CD14-positive monocyte (primary cell): ENCODE results near the gene EME2. TPM values are rescaled to one million over a fixed set of nuclear protein-coding genes. Genes with fewer than 3 reads are reported as not detected.
A peak's percentile ranks its signal among the peaks of the same experiment; 100 is the strongest.

Experiments used
- DNase-seq, 3 donors: peaks; one replicate each; pipeline ENCODE4 v3.0.0-alpha.2; 2011 to 2022
- H2AFZ ChIP-seq: 2 replicates; pipeline ENCODE4 v1.6.0; 2012; ENCODE audit warnings: mild to moderate bottlenecking, low read depth, low read length, inconsistent platforms; ENCODE audit not compliant: insufficient read depth, poor library complexity, severe bottlenecking
- H3K27ac ChIP-seq, 2 donors: 1 replicate in 1 of 2; 2 replicates in 1 of 2; pipeline ENCODE4 v1.5.1; 2012 to 2013; ENCODE audit warnings: low read length in 2 of 2, control low read depth in 1 of 2, inconsistent platforms in 1 of 2, low read depth in 1 of 2, mild to moderate bottlenecking in 1 of 2
- H3K27me3 ChIP-seq, 2 donors: one replicate each; pipeline versions ENCODE4 v1.6.0 to v1.6.1; 2011 to 2013; ENCODE audit warnings: low read length in 2 of 2; ENCODE audit not compliant: control insufficient read depth in 2 of 2, insufficient read depth in 2 of 2
- H3K36me3 ChIP-seq, 2 donors: replicated peaks in 1 of 2; 1 replicate in 1 of 2; 2 replicates in 1 of 2; pipeline versions ENCODE4 v1.5.1 to v1.6.1; 2012 to 2013; ENCODE audit warnings: low read length in 2 of 2, control low read depth in 1 of 2, inconsistent platforms in 1 of 2, mild to moderate bottlenecking in 1 of 2; ENCODE audit not compliant: insufficient read depth in 2 of 2, control insufficient read depth in 1 of 2
- H3K4me1 ChIP-seq, 2 donors: 1 replicate in 1 of 2; 2 replicates in 1 of 2; pipeline versions ENCODE4 v1.5.1 to v1.6.1; 2012 to 2013; ENCODE audit warnings: low read length in 2 of 2, control low read depth in 1 of 2, inconsistent platforms in 1 of 2, mild to moderate bottlenecking in 1 of 2, moderate library complexity in 1 of 2; ENCODE audit not compliant: insufficient read depth in 2 of 2, control insufficient read depth in 1 of 2
- H3K4me2 ChIP-seq: replicated peaks from 2 replicates; pipeline ENCODE3; 2012; ENCODE audit warnings: low read length, moderate library complexity, mild to moderate bottlenecking; ENCODE audit not compliant: poor library complexity, severe bottlenecking; ENCODE audit errors: extremely low read depth
- H3K4me3 ChIP-seq, 3 experiments: fragments of 200-600 bp in 1 of 3; sonication (generic) in 1 of 3; replicated peaks in 1 of 3; 1 replicate in 2 of 3; 2 replicates in 1 of 3; pipeline ENCODE4 v1.5.1; 2011 to 2013; ENCODE audit warnings: low read length in 3 of 3, mild to moderate bottlenecking in 3 of 3, control low read depth in 2 of 3, low read depth in 2 of 3, inconsistent platforms in 1 of 3, moderate library complexity in 1 of 3
- H3K79me2 ChIP-seq: 2 replicates; pipeline ENCODE4 v1.6.0; 2012; ENCODE audit warnings: mild to moderate bottlenecking, control low read depth, inconsistent platforms, low read length, moderate library complexity; ENCODE audit not compliant: insufficient read depth
- H3K9ac ChIP-seq: 2 replicates; pipeline ENCODE4 v1.6.0; 2017; ENCODE audit warnings: low read length, mild to moderate bottlenecking; ENCODE audit not compliant: insufficient read depth, poor library complexity, severe bottlenecking
- H3K9me3 ChIP-seq, 2 donors: replicated peaks in 1 of 2; 1 replicate in 1 of 2; 2 replicates in 1 of 2; pipeline versions ENCODE4 v1.5.1 to v1.6.1; 2012 to 2013; ENCODE audit warnings: low read length in 2 of 2, control low read depth in 1 of 2; ENCODE audit not compliant: control insufficient read depth in 1 of 2, insufficient read depth in 1 of 2
- H4K20me1 ChIP-seq: 2 replicates; pipeline ENCODE4 v1.6.0; 2012; ENCODE audit warnings: mild to moderate bottlenecking, low read length, control low read depth, moderate library complexity; ENCODE audit not compliant: insufficient read depth
- H3K27ac Mint-ChIP-seq, 7 donors: one replicate each; pipeline ENCODE4 v1.8.0; 2020; ENCODE audit warnings: mild to moderate bottlenecking in 7 of 7, mixed read lengths in 7 of 7, moderate library complexity in 6 of 7, inconsistent platforms in 2 of 7
- H3K27me3 Mint-ChIP-seq, 3 donors: one replicate each; pipeline ENCODE4 v1.8.0; 2021 to 2022; ENCODE audit warnings: low read depth in 3 of 3, mild to moderate bottlenecking in 3 of 3, mixed read lengths in 3 of 3, moderate library complexity in 3 of 3, inconsistent platforms in 1 of 3
- H3K36me3 Mint-ChIP-seq, 2 donors: one replicate each; pipeline ENCODE4 v1.8.0; 2020; ENCODE audit warnings: mixed read lengths in 2 of 2, inconsistent platforms in 1 of 2, mild to moderate bottlenecking in 1 of 2
- H3K4me1 Mint-ChIP-seq: one replicate; pipeline ENCODE4 v1.8.0; 2020; ENCODE audit warnings: mild to moderate bottlenecking, mixed read lengths
- H3K4me3 Mint-ChIP-seq, 2 donors: one replicate each; pipeline ENCODE4 v1.8.0; 2020; ENCODE audit warnings: mild to moderate bottlenecking in 2 of 2, mixed read lengths in 2 of 2, moderate library complexity in 1 of 2
- H3K9me3 Mint-ChIP-seq, 7 donors: one replicate each; pipeline ENCODE4 v1.8.0; 2020 to 2022; ENCODE audit warnings: mixed read lengths in 7 of 7, mild to moderate bottlenecking in 6 of 7, moderate library complexity in 6 of 7, inconsistent platforms in 2 of 7
- WGBS: methylation state at CpG from one replicate; pipeline ENCODE4 v1.1.5; 2013; ENCODE audit warnings: missing lambda C conversion rate; ENCODE audit not compliant: insufficient coverage; 5-methylcytosine and 5-hydroxymethylcytosine counted together
- intact Hi-C, 2 donors: fragments of 100-400 bp; cut with micrococcal nuclease; formaldehyde crosslinking; loops; one replicate each; pipeline versions ENCODE4 v1.15.0 to v1.15.1; 2023
- polyA plus RNA-seq, 3 donors: library from polyadenylated mRNA; depleted of rRNA in 1 of 3; unstranded in 2 of 3; stranded (reverse) in 1 of 3; fragments of 300-500 nt in 2 of 3; fragments of >200 nt in 1 of 3; fragmentation: Illumina TruSeq in 2 of 3; gene quantifications; 1 replicate in 2 of 3; 2 replicates in 1 of 3; pipeline ENCODE4 v1.2.3, GENCODE V29; 2012 to 2021
- TF ChIP-seq, protein P1 (sequence below): fragments of 200-600 bp; IDR thresholded peaks from one replicate; pipeline ENCODE4 v1.8.0; 2022; ENCODE audit warnings: antibody characterized with exemption, mild to moderate bottlenecking

The EME2 gene
- polyA plus RNA-seq, 3 donors: 0.26 to 36.6 (median 0.48) TPM

DNA sequence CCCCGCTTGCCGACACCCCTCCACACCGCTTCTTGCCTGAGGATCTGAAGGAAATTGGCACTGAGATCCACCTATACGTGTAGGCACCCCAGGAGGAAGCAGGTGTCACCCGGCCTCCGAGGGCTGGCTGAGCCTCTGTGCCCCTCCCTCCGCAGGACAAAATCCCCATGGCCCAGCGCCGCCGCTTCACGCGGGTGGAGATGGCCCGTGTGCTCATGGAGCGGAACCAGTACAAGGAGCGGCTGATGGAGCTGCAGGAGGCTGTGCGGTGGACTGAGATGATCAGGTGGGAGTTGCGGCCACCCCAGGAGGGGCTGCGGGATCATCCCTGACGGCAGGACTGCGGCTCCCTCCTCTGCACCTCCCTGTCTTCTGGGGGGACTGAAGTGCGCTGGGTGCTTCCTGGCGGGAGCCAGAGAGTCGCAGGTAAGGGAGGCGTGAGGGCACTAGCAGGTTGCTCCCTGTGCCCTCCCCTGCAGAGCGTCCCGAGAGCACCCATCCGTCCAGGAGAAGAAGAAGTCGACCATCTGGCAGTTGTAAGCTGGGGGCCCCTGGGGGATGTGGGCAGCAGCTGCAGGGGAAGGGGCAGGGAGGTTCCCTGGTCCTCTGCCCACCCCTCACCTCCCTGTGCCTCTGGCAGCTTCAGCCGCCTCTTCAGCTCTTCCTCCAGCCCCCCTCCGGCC lies 10.3 kb upstream of the EME2 start:
- Histone ChIP-seq H3K79me2 (no peaks in the 10 kb centered on the region), H3K27ac (no peak overlapping the region), H3K9ac (no peak overlapping the region), H3K36me3 (peaks cover 91 to 95% of the 10 kb centered on the region in 2 donors), H2AFZ (no peak overlapping the region), H3K27me3 (no peaks in the 10 kb centered on the region), H3K4me1 (no peaks in the 10 kb centered on the region), H3K4me3 (no peak overlapping the region), H3K9me3 (no peaks in the 10 kb centered on the region), H4K20me1 (peaks cover 14% of the 10 kb centered on the region), H3K4me2 (no peak overlapping the region)
- intact Hi-C loops: no loop called here
- Mint-ChIP-seq H3K27ac (no peak overlapping the region), H3K4me1 (no peaks in the 10 kb centered on the region), H3K4me3 (no peak overlapping the region), H3K9me3 (peaks cover 0 to 2% (median 0%) of the 10 kb centered on the region in 7 donors), H3K36me3 (peaks cover 46 to 83% of the 10 kb centered on the region in 2 donors), H3K27me3 (peaks cover 0 to 3% (median 2%) of the 10 kb centered on the region in 3 donors)
- TF ChIP-seq, protein P1, sequence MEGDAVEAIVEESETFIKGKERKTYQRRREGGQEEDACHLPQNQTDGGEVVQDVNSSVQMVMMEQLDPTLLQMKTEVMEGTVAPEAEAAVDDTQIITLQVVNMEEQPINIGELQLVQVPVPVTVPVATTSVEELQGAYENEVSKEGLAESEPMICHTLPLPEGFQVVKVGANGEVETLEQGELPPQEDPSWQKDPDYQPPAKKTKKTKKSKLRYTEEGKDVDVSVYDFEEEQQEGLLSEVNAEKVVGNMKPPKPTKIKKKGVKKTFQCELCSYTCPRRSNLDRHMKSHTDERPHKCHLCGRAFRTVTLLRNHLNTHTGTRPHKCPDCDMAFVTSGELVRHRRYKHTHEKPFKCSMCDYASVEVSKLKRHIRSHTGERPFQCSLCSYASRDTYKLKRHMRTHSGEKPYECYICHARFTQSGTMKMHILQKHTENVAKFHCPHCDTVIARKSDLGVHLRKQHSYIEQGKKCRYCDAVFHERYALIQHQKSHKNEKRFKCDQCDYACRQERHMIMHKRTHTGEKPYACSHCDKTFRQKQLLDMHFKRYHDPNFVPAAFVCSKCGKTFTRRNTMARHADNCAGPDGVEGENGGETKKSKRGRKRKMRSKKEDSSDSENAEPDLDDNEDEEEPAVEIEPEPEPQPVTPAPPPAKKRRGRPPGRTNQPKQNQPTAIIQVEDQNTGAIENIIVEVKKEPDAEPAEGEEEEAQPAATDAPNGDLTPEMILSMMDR: no peak
- WGBS: 91% methylated on average over 19 of the region's 30 CpGs
- DNase-seq: no peak

DNA sequence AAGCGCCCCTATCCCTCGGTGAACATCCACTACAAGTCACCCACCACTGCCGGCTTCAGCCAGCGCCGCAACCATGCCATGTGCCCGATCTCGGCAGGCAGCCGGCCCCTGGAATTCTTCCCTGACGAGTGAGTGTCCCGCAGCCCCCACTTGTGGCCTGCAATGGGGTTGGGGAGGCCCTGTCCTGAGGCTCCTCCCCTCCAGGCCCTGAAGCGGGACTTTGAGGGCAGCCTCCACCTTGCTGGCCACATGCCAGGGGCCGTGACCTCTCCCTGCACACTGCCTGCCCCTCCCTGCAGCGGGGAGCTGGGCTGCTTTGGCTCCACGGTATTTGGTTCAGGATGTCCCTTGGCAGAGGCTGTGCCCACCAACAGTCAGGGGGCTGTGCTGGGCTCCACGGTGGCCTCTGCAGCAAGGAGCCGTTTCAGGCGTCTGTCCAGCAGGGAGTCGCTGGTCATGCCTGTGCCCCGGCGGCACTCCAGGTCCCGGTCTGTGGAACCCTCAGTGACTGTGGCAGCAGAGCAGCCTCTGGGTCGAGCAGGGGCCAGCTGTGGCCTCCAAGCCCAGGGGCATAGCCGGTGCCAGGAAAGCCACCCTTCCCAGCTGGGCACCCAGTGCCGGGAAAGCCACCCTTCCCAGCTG lies 9.6 kb upstream of the EME2 start:
- intact Hi-C loops: no loop called here
- Mint-ChIP-seq H3K9me3 (peaks cover 0 to 2% (median 0%) of the 10 kb centered on the region in 7 donors), H3K27ac (peak overlapping the region in 1 of 7 donors; percentile 26), H3K4me1 (no peaks in the 10 kb centered on the region), H3K36me3 (peaks cover 49 to 85% of the 10 kb centered on the region in 2 donors), H3K4me3 (no peak overlapping the region), H3K27me3 (peaks cover 0 to 3% (median 2%) of the 10 kb centered on the region in 3 donors)
- TF ChIP-seq, protein P1: no peak
- no peak overlapping the region for H3K9ac ChIP-seq
- H3K4me3 ChIP-seq: no peak overlapping the region
- H3K79me2 ChIP-seq: no peaks in the 10 kb centered on the region
- no peaks in the 10 kb centered on the region for H3K27me3 ChIP-seq
- peaks cover 15% of the 10 kb centered on the region for H4K20me1 ChIP-seq
- H3K4me2 ChIP-seq: no peak overlapping the region
- no peak overlapping the region for H2AFZ ChIP-seq
- H3K9me3 ChIP-seq: no peaks in the 10 kb centered on the region
- WGBS: 95% methylated on average over 18 of the region's 24 CpGs
- H3K36me3 ChIP-seq: peaks cover 91 to 95% of the 10 kb centered on the region in 2 donors
- no peak overlapping the region for H3K27ac ChIP-seq
- DNase-seq: no peak
- no peaks in the 10 kb centered on the region for H3K4me1 ChIP-seq
